Neural cell (in vitro differentiated cells): Measurements from ENCODE around the gene SSX2IP. TPM values are rescaled to one million over a fixed set of nuclear protein-coding genes. Genes with fewer than 3 reads are reported as not detected.
"Not testable (repeated sequence)": the region's sequence is repeated elsewhere in the genome, so short reads cannot be mapped to it uniquely, and the experiment has no call there.

Experiments used
- H2AFZ ChIP-seq: fragments of 200-600, 300-800 bp; sonication (generic), shearing (Covaris generic); 2 replicates; pipeline ENCODE4 v1.6.0; 2014; ENCODE audit warnings: low read depth, mild to moderate bottlenecking, antibody characterized with exemption, low read length, moderate library complexity
- H3F3A ChIP-seq: fragments of 200-600 bp; shearing (Covaris generic); 2 replicates; pipeline ENCODE4 v1.6.1; 2016; ENCODE audit warnings: mild to moderate bottlenecking, moderate library complexity, mixed read lengths, antibody characterized with exemption, low read length; ENCODE audit not compliant: insufficient read depth, poor library complexity, severe bottlenecking
- H3K27ac ChIP-seq: fragments of 200-600, 300-800 bp; sonication (generic), shearing (Covaris generic); 2 replicates; pipeline ENCODE4 v1.5.1; 2014; ENCODE audit warnings: mild to moderate bottlenecking, low read length, moderate library complexity
- H3K27me3 ChIP-seq: fragments of 300-800, 200-600 bp; sonication (generic), shearing (Covaris generic); 2 replicates; pipeline ENCODE4 v1.6.0; 2014; ENCODE audit warnings: mild to moderate bottlenecking, low read depth, low read length, moderate library complexity; ENCODE audit not compliant: insufficient read depth
- H3K36me3 ChIP-seq: fragments of 300-800, 200-600 bp; sonication (generic), shearing (Covaris generic); 2 replicates; pipeline ENCODE4 v1.5.1; 2014; ENCODE audit warnings: mild to moderate bottlenecking, antibody characterized with exemption, low read length, moderate library complexity; ENCODE audit not compliant: insufficient read depth
- H3K4me2 ChIP-seq: fragments of 300-800, 200-600 bp; sonication (generic), shearing (Covaris generic); 2 replicates; pipeline ENCODE4 v1.6.0; 2014; ENCODE audit warnings: mild to moderate bottlenecking, low read length
- H3K4me3 ChIP-seq: fragments of 300-800, 200-600 bp; sonication (generic), shearing (Covaris generic); 2 replicates; pipeline ENCODE4 v1.5.1; 2014; ENCODE audit warnings: mild to moderate bottlenecking, low read length, moderate library complexity
- H3K79me2 ChIP-seq: fragments of 200-600 bp; shearing (Covaris generic); replicated peaks from 2 replicates; pipeline ENCODE4 v1.6.0; 2014; ENCODE audit warnings: mild to moderate bottlenecking, low read length, moderate library complexity; ENCODE audit not compliant: insufficient read depth
- H3K9ac ChIP-seq: fragments of 300-800, 200-600 bp; sonication (generic), shearing (Covaris generic); 2 replicates; pipeline ENCODE4 v1.6.1; 2016; ENCODE audit warnings: mild to moderate bottlenecking, low read length, mixed read lengths
- H3K9me2 ChIP-seq: fragments of 200-600 bp; shearing (Covaris generic); 2 replicates; pipeline ENCODE4 v1.6.1; 2016; ENCODE audit warnings: mild to moderate bottlenecking, low read length, mixed read lengths; ENCODE audit not compliant: insufficient read depth
- H3K9me3 ChIP-seq: fragments of 200-600, 300-800 bp; sonication (generic), shearing (Covaris generic); 2 replicates; pipeline ENCODE4 v1.6.1; 2016; ENCODE audit warnings: mild to moderate bottlenecking, mixed run types, low read length, moderate library complexity, mixed read lengths
- H4K20me1 ChIP-seq: fragments of 200-600 bp; shearing (Covaris generic); 2 replicates; pipeline ENCODE4 v1.6.1; 2016; ENCODE audit warnings: mild to moderate bottlenecking, mixed run types; ENCODE audit not compliant: insufficient read depth
- CTCF ChIP-seq: fragments of 450-650 bp; IDR thresholded peaks from 2 replicates; pipeline ENCODE4 v1.5.1; 2014; ENCODE audit warnings: antibody characterized with exemption, mild to moderate bottlenecking, moderate library complexity; ENCODE audit not compliant: poor library complexity, severe bottlenecking
- EP300 ChIP-seq: fragments of 450-650 bp; conservative IDR thresholded peaks from 2 replicates; pipeline ENCODE4 v1.6.1; 2014; ENCODE audit warnings: antibody characterized with exemption, mild to moderate bottlenecking, moderate library complexity; ENCODE audit not compliant: poor library complexity, severe bottlenecking
- EZH2 ChIP-seq: fragments of 200-600, 300-800 bp; shearing (Covaris generic), sonication (generic); IDR thresholded peaks from 2 replicates; pipeline ENCODE4 v1.6.1; 2014; ENCODE audit warnings: antibody characterized with exemption, low read length, borderline replicate concordance, mild to moderate bottlenecking; ENCODE audit not compliant: insufficient read depth, poor library complexity, severe bottlenecking
- MXI1 ChIP-seq: fragments of 450-650 bp; conservative IDR thresholded peaks from 2 replicates; pipeline ENCODE4 v1.6.1; 2014; ENCODE audit warnings: antibody characterized with exemption, mild to moderate bottlenecking; ENCODE audit not compliant: poor library complexity, severe bottlenecking
- POLR2AphosphoS5 ChIP-seq: IDR thresholded peaks from 2 replicates; pipeline ENCODE4 v1.6.1; 2012
- RAD21 ChIP-seq: fragments of 450-650 bp; conservative IDR thresholded peaks from 2 replicates; pipeline ENCODE4 v1.6.1; 2014; ENCODE audit warnings: antibody characterized with exemption, mild to moderate bottlenecking, moderate library complexity
- REST ChIP-seq: IDR thresholded peaks from 2 replicates; pipeline ENCODE4 v1.6.1; 2012; ENCODE audit warnings: borderline replicate concordance
- SMC3 ChIP-seq: fragments of 450-650 bp; conservative IDR thresholded peaks from 2 replicates; pipeline ENCODE4 v1.6.1; 2014; ENCODE audit warnings: antibody characterized with exemption, mild to moderate bottlenecking, moderate library complexity; ENCODE audit not compliant: poor library complexity
- TAF1 ChIP-seq: IDR thresholded peaks from 2 replicates; pipeline ENCODE4 v1.6.1; 2012; ENCODE audit warnings: low read depth
- polyA plus RNA-seq: library from polyadenylated mRNA; depleted of rRNA; stranded (reverse); fragments of >200 nt; gene quantifications from 2 replicates; pipeline ENCODE4 v1.2.3, GENCODE V29; 2014

Gene SSX2IP
- polyA plus RNA-seq, 1 donor from 2014 or later: 21.7 TPM

DNA sequence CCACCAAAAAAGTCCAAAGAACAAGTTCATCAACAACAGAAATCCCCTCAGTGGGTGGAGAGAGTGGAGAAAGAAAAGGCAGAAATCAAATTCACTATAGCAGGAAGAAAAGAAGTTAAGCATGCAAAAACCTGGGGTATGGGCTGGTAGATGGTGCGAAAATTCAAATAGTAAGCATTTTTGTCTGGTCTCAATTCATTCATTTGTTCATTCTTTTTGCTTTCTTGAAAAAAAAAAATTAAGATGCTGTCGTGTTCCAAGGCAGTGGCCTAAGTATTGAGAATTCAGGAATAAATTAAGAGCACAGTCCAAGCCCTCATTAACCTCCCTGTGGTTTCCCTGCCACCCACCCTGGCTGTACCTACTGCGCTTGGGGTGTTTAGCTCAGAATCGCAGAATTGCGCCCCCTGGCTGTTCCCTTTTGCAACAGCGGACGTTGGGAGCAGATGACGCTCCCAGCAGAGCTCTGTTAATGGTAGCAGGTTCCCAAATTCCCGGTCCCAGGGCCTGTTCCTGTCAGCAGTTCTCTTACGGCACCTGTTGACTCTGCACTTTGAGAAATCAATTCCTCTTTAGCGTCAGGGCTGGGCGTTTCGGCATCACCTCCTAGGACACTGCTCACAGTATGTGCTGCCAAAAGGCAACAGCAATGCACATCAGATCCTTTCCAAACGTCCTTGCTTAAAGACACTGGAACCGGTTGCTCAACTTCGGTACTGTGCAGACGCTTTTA lies 34.0 kb upstream of the SSX2IP start:
- Histone ChIP-seq H2AFZ (no peak overlapping the region), H3K9ac (no peak overlapping the region), H3K4me2 (no peak overlapping the region), H3F3A (no peaks in the 10 kb centered on the region), H3K36me3 (no peaks in the 10 kb centered on the region), H3K27me3 (no peaks in the 10 kb centered on the region), H3K79me2 (no peaks in the 10 kb centered on the region), H4K20me1 (no peaks in the 10 kb centered on the region), H3K9me2 (no peaks in the 10 kb centered on the region), H3K4me3 (no peak overlapping the region), H3K9me3 (no peaks in the 10 kb centered on the region), H3K27ac (no peak overlapping the region)
- TF ChIP-seq SMC3 (no peak), CTCF (no peak), REST (no peak), TAF1 (no peak)

- no peak overlapping the region for H3K27ac ChIP-seq
- H3K79me2 ChIP-seq: no peaks in the 10 kb centered on the region
- H3K27me3 ChIP-seq: no peaks in the 10 kb centered on the region
- H3K9me2 ChIP-seq: no peaks in the 10 kb centered on the region
- H4K20me1 ChIP-seq: no peaks in the 10 kb centered on the region
- TF ChIP-seq EP300 (no peak), SMC3 (no peak), CTCF (no peak), TAF1 (no peak), POLR2AphosphoS5 (no peak), EZH2 (no peak), MXI1 (no peak), REST (no peak), RAD21 (no peak)
- H3K4me3 ChIP-seq: no peak overlapping the region
- H2AFZ ChIP-seq: no peak overlapping the region
- no peak overlapping the region for H3K4me2 ChIP-seq
- no peaks in the 10 kb centered on the region for H3F3A ChIP-seq
- no peaks in the 10 kb centered on the region for H3K36me3 ChIP-seq
- no peak overlapping the region for H3K9ac ChIP-seq
- no peaks in the 10 kb centered on the region for H3K9me3 ChIP-seq
Observed at GRCh38 chr1:84722794-84723193, 32.5 kb upstream of the SSX2IP start.

- H3K4me3 ChIP-seq, H3K36me3 ChIP-seq, H3F3A ChIP-seq, H2AFZ ChIP-seq, H3K4me2 ChIP-seq, H3K9ac ChIP-seq, H3K9me2 ChIP-seq, H3K27me3 ChIP-seq, H3K27ac ChIP-seq, H3K9me3 ChIP-seq, H4K20me1 ChIP-seq, H3K79me2 ChIP-seq: not testable (repeated sequence)
Observed at GRCh38 chr1:84721872-84722271, 31.6 kb upstream of the SSX2IP start.
